ENCODE results near the gene RETREG1.

- TF ChIP-seq SUZ12 (IDR thresholded peaks at IDR 0.05) (no peak), HDGF (IDR thresholded peaks at IDR 0.05; ENCODE audit: borderline replicate concordance) (no peak), NFRKB (IDR thresholded peaks at IDR 0.05) (no peak), BHLHE40 (IDR thresholded peaks at IDR 0.05; ENCODE audit: borderline replicate concordance) (no peak)
Observed at GRCh38 chr5:16456103-16456832, 160.5 kb downstream of the RETREG1 start.

Measured in HEK293T (cell line).